Right ventricle myocardium inferior (tissue), 1 donor: Measurements from ENCODE around the gene MATCAP1. TPM values are rescaled to one million over a fixed set of nuclear protein-coding genes. Genes with fewer than 3 reads are reported as not detected.

Source experiments
- ATAC-seq: fragments of 200-7000 bp; cut with Tn5 transposase; one replicate; pipeline ENCODE4 v1.9.1; 2020; ENCODE audit warnings: mild to moderate bottlenecking, moderate library complexity
- DNase-seq: peaks from one replicate; pipeline ENCODE4 v3.0.0; 2021; ENCODE audit errors: missing footprints
- intact Hi-C: fragments of 100-400 bp; cut with DNase I; formaldehyde crosslinking; loops from one replicate; pipeline ENCODE4 v1.11.0; 2022
- total RNA-seq: library from RNA; stranded (reverse); fragmentation: NEBNext Ultra II Directional; extraction: Animal tissue kit (Norgen Biotek cat#: 25700); gene quantifications from one replicate; pipeline ENCODE4 v1.2.1, GENCODE V29; 2021
- donor health status: DM: no; HTN: yes; CAD: no; lungs with severe emphysema.

The MATCAP1 gene
- total RNA-seq, 1 donor from 2014 or later = 9.8 TPM

DNA sequence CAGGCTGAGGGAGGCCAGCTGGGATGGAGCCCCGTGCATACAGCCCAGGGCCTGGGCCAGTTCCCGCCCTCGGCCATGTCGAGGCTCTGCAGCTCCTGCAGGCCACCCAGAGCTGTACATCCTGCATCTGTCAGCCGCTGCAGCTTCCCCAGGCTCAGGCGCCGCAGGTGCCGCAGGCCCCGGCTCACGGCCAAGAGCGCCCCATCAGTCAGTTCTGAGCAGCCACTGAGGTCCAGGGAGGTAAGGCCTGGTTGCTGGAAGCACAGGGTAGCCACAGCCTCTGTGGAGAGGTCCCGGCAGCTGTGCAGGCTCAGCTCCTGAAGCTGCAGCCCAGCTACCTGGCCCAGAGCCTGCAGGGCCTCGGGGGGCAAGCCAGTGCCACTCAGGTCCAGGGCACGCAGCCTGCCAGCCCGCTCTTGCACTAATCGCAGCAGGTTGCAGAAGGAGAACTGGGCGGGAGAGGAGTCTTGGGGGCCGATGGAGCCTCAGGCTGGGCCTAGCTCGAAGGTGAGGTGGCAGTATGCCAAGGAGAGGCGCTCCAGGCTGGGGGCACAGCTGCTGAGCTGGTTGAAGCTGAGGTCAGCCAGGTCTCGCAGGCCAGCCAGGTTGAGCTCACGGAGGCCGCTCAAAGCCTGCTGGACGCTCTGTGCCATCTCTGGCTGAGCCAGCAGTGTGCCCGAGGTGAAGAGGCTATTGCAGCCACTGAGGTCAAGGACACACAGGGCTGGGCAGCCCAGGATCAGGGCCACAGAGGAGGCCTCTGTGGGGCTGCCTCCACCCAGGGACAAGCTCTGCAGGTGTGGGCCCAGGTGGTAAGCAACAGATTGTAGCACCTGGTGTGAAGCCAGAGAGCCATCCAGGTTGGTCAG lies 26.5 kb upstream of the MATCAP1 start:
- intact Hi-C loops = no loop called here
- ATAC-seq = no peak
- DNase-seq = no peak

DNA sequence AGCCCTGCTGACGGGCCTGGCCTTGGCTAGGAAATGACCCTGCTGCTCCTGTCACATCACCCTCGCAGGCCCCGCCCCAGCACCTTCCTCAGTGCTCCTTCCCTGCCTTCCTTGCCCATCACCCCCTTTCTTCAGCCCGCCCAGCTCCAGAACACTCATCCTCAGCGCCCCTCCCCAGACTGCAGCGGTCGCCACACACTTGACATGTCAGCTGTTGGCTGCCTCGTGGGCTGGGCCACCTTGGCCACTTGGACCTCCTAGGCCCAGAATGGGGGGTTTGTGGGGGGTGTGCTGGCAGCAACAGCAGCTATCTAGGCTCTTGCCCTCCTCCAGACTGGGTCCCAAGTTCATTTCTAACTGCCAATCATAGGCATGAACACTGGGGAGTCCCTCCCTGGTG lies 25.8 kb upstream of the MATCAP1 start:
- intact Hi-C loops = no loop called here
- DNase-seq (no peak), ATAC-seq (no peak)

DNA sequence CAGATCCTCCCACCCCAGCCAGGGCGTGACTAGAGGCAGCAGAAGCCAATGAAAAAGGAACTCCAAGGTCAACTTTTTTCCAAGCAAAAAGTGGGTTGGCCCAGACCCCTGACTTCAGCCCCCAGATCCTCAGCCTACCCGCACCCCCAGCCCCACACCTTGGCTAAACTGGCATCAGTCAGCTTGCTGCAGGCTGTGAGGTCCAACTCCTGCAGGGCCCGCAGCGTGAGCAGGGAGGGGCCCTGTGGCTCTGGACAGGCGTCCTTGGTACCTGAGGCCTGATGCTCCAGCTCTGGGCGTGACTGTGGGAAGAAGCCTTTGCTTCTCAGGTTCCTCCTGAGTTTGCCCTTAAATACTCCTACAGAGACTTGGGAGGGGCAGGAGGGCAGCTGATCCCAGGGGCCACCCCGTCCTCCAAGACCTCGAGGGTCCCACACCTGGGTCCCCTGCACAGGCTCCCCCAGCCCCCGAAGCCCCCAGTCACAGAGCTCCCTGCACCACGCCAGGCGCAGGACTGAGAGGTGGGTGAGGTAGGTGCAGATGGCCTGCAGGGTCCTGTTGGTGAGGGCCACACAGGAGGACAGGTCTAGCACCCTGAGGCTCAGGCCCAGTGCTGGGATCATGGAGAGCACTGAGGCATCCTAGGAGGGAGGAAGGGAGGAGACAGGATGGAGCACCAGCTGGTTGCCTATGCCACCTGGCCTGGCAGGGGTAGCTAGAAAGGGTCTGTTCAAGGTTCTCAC lies 24.6 kb upstream of the MATCAP1 start:
- ATAC-seq = no peak
- DNase-seq = no peak
- intact Hi-C loops = no loop called here

DNA sequence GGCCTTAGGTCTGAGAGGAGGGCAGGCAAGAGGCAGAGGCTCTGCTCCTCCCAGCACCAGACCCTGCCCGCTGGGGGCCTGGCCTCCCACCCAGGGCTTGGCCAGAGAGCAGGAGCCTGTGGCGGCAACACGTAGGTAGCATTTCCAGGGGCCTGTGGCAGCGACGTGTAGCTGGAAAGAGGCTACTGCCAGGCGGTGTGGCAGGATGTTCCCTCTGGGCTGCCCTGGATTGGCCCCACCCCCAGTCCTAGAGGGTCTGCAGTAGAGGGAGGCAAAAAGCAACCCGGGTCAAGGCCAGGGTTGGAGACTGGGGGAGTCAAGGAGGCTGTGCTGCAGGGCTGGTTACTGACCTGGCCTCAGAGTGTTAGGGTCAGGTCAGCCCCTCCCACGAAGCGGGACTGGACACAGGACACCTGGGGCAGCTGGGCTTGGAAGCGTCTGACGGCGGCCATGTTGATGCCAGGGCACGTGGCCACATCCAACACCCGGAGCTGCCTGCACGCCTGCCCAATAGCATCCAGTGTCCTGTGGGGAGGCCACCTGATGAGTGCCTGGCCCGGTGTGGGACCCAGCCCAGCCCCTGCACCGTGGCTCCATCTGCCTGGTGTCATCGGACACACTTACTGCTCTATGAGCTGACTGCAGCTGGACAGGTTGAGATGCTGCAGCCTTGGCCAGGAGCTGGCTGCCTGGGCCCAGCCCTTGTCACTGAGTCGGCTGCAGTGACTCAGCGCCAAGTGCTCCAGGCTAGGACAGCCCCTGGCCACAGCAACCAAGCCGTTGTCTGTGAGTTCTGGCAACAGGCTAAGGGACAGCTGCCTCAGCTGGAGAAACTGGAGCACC lies 23.7 kb upstream of the MATCAP1 start:
- no peak for ATAC-seq

DNA sequence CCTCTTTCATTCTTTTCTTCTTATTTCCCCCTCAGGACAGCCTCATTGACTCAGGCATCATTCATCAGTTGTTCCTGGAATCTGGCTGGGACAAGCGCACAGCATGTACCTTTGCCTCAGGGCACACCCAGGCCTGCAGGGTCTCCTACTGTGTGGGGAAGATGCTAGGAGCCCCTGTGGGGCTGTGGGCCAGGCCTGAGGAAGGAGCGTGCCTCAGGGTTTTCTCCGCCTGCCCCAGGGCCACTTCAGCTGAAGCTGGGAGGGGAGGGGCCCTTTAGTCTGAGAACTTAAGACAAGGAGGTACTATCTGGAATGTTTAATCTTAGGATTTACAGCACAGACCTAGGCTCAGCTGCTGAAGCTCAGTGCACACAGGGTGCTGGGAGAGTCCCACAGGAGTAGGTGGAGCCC lies 23.1 kb upstream of the MATCAP1 start:
- ATAC-seq (no peak), DNase-seq (peak; percentile 40)
- intact Hi-C loops = no loop called here

More for the DNA sequence above, 23.7 kb upstream of the MATCAP1 start:
- intact Hi-C loops = no loop called here
- peak; percentile 50 for DNase-seq

DNA sequence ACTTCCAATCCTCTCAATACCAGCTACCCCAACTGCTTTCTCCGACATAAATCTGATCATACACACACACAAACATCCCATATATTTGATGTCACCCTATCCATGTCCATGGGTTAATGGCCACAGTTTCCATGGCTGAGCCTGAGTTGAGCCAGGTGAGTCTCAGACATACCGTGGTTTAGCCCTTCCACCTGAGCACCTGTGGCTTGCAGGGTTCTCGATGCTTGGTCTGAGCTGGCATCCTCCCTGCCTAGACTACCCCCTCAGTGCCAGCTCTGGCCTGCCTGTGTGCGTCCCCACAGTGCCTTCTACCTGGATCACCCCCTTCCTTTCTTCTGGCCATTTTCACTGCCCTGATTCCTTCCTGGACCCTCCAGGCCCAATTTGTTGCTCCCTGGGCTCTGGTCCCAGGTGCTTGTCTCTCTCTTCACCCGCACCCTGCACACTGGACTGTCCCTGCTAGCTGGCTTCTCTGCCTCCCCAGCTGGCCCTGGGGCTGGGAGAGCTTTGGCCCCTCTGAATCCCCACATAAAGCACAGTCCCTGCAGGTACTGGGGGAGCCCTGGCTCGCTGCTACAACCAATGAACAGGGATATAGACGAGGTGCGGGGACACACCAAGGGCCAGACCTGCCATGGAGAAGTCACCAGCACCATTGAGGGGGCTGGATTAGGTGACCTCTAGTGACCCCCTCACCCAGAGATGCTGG lies 22.5 kb upstream of the MATCAP1 start:
- peak; percentile 47 for DNase-seq
- ATAC-seq = no peak
- intact Hi-C loops = no loop called here

DNA sequence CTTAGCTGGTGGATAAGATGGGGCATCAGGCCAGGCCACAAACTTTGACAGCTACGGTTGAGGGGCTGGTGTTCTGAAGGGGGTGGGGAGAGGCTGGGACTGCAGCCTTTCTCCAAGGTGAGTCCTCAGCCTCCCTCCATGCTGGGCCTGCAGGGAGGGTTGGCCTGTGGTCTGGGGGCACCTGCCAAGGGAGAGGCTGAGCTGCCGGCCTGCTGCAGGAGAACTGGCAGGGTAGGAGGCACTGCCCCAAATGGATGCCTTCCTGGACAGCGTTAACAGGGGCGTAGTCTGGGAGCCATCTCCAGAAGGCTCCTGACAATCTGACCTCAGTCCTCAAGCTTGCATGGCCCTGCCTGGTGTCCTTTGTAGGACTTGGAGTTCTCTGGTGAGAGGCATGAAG lies 20.3 kb upstream of the MATCAP1 start:
- DNase-seq = no peak

DNA sequence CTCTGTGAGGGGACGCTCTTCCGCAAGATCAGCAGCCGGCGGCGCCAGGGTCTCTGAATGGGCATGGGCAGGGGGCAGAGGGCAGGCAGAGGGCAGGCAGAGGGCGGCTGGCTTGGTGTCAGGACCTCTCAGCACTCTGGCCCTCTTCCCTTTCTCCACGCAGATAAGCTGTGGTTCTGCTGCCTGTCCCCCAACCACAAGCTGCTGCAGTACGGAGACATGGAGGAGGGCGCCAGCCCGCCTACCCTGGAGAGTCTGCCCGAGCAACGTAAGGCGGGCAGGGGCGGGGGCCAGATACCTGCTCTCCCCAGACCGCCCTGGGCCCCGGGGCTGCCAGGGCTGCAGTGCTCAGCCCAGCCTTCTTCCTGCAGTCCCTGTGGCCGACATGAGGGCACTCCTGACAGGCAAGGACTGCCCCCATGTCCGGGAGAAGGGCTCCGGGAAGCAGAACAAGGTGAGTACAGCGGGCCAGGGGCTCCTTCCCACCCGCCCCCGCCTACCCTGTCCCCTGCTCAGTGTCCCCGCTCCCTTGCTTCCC lies 19.3 kb upstream of the MATCAP1 start:
- ATAC-seq (no peak), DNase-seq (no peak)
- intact Hi-C loops = no loop called here

More for the DNA sequence above, 20.3 kb upstream of the MATCAP1 start:
- intact Hi-C loops = no loop called here
- ATAC-seq = no peak

DNA sequence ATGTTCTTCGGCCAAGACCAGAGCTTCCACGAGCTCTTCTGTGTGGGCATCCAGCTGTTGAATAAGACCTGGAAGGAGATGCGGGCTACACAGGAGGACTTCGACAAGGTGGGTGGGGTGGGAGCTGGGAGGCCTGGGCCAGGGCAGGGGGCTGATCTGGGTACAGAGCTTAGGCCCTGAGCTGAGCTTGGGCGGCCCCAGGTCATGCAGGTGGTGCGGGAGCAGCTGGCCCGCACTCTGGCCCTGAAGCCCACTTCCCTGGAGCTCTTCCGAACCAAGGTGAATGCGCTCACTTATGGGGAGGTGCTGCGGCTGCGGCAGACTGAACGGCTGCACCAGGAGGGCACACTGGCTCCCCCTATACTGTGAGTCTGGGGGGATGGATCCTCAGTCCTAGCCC lies 18.7 kb upstream of the MATCAP1 start:
- ATAC-seq (no peak), DNase-seq (no peak)
- intact Hi-C loops = no loop called here

DNA sequence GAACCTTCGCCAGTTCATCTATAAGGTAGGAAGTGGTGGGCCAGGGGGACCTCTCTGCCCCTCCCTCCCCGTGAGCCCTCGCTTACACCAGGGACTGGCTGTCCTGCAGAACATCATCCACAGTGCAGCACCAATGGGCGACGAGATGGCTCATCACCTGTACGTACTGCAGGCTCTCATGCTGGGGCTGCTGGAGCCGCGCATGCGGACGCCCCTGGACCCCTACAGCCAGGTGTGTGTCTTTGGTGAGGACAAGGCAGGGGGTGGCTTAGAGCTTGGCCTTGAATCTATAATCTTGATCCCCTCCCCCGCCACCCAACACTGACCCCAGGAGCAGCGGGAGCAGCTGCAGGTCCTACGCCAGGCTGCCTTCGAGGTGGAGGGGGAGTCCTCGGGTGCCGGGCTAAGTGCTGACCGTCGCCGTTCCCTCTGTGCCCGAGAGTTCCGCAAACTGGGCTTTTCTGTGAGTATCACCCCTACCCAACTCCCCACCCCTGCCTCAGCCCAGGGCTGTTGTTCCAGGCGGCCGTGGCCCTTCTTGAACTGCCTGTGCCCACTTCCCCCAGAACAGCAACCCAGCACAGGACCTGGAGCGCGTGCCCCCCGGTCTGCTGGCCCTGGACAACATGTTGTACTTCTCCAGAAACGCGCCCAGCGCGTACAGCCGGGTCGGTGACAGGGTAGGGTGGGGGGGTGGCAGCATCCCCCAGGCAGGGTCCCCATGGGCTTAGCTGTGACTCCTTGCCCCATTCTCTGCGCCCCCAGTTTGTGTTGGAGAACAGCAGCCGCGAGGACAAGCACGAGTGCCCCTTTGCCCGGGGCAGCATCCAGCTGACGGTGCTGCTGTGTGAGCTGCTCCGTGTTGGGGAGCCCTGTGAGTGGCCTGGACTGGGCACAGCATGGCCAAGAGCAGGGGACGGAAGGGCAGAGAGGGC lies 17.9 kb upstream of the MATCAP1 start:
- no peak for ATAC-seq
- DNase-seq = no peak
- intact Hi-C loops = no loop called here

DNA sequence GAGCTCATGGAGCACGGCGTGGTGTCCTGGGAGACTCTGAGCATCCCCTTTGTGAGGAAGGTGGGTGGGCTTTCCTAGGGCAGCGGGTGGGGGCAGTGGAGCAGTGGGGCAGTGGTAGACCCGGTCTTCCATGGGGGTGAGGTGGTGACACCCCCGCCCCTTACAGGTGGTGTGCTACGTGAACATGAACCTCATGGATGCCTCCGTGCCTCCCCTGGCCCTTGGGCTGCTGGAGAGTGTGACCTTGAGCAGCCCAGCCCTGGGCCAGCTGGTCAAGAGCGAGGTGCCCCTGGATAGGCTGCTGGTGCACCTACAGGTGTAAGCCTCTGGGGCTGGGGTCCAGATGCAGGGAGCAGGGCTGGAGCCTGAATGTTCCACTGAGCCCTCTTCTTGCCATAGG lies 16.7 kb upstream of the MATCAP1 start:
- intact Hi-C loops = no loop called here
- no peak for ATAC-seq
- peak; percentile 53 for DNase-seq

DNA sequence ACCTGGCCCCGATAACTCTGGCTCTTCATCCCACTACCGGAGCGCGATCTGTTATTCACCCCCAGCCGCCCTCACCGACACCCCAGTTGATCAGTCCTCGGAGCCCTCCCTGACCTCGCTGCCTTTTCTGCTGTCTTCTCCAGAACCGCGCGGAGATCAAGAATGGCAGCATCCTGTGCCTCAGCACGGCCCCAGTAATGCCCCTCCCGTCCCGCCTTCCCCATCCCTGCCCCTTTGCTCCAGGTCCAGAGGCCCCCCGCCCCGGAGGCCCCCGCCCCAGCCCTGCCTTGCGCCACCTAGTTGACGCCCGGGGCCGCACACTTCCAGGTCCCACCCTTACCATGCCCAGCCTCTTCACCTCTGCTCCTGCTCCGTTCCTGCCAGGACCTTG lies 16.0 kb upstream of the MATCAP1 start:
- intact Hi-C loops = no loop called here
- peak; percentile 47 for DNase-seq
- peak; percentile 24 for ATAC-seq

DNA sequence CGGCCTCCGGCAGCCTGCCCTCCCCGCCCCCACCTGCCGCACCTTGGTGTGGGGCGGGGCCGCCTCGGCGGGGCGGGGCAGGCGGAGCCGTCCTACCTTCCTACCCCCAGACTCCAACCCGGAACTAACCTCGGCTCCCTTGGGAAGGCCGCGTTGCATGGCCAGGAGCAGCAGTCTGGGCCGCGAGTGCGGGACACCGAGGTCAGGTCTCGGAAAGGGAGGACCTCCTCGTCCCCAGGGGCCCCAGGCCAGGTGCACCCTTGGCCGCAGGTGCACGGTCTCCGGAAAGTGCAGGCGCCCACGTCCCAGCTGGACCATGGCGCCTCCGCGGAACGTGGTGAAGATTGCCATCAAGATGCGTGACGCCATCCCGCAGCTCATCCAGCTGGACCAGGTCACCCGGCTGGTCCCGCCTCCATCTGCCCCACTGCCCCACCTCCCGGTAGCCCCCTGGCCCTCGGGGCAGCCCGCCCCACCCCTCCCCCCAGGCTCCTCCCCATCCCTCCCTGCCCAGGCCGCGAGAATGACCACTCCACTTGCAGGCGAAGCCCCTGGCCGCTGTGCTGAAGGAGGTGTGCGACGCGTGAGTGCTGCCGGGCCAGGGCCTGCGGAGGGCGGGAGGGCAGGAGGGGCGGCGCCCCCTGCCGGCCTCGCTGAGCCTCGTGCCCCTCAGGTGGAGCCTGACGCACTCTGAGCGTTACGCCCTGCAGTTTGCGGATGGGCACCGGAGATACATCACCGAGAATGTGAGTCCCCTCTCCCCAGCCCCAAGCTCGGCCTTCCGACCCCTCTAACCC lies 15.4 kb upstream of the MATCAP1 start, which contains the start of gene ELMO3:
Gene ELMO3 (plus strand): TSS at position 121 of the 797 bp plus-strand sequence. CDS start 196 bp downstream, at position 317.
- peak; percentile 22 for ATAC-seq

DNA sequence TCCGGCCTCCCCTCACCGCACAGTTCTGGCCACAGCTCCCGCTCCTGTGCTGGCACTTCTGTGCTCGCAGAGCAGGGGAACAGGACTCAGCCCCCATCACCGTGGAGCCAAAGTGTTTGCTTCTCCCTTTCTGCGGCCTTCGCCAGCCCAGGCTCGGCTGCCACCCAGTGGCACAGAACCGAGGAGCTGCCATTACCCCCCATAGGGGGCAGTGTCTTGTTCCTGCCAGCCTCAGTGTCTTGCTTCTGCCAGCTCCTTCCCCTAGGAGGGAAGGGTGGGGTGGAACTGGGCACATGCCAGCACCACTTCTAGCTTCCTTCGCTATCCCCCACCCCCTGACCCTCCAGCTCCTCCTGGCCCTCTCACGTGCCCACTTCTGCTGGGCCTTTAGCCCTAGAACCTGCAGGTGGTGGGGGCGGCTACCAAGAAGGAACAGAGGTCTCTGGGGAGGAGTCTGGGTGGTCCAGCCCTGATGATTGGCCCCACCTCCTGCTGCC lies 14.5 kb upstream of the MATCAP1 start:
- ATAC-seq (no peak), DNase-seq (peak; percentile 56)
- intact Hi-C loops = no loop called here

More for the DNA sequence above, 15.4 kb upstream of the MATCAP1 start, which contains the start of gene ELMO3:
- intact Hi-C loops = no loop called here
- peak; percentile 73 for DNase-seq

DNA sequence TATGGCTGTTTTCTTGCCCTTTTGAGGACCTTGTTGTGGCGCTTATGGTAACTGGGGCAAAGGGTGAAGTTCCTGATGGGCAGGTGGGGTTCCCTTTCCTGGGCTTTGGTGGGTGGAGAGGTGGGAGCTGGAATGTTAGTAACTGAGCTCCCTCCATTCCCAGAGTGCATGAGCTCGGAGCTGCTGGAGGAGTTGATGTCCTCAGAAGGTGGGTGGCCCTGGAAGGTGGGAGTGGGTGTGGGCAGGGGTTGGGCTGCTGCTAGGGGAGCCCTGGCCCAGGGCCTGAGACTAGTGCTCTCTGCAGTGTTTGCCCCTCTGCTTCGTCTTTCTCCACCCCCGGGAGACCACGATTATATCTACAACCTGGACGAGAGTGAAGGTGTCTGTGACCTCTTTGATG lies 13.9 kb upstream of the MATCAP1 start:
- ATAC-seq (no peak), DNase-seq (no peak)
- intact Hi-C loops = no loop called here

DNA sequence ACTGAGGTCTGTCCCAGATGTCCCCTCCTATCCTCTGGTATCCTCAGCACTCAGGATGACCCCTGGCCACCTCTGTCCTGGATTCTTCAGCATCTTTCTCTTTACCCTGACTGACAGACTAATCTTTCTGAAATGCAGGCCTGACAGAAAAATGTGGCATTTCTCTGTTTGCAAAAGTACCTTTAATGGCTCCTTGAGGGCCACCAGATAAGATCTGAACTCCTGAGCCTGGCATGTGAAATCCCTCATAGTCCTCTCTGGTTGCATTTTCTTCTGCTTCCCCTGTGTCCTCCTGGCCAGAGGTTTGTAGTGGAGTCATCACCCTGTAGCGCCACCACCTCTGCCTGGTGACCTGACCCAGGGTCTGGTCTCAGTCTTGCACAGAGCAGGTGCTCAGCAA lies 13.1 kb upstream of the MATCAP1 start:
- ATAC-seq (no peak), DNase-seq (no peak)
- intact Hi-C loops = no loop called here
